Measurements from ENCODE around the gene SPATS2. TPM values are rescaled to one million over a fixed set of nuclear protein-coding genes. Genes with fewer than 3 reads are reported as not detected.

Gene SPATS2
- total RNA-seq, 1 donor from 2014 or later = 49.5 TPM

- Histone ChIP-seq H3K79me2 (ENCODE audit: low read depth) (peaks cover 75% of the 10 kb centered on the region), H3K4me3 (no peak overlapping the region), H3K4me1 (no peaks in the 10 kb centered on the region), H3K36me3 (no peaks in the 10 kb centered on the region), H3K27ac (no peak overlapping the region), H3K4me2 (no peak overlapping the region), H3K9me3 (ENCODE audit: low read depth) (no peaks in the 10 kb centered on the region), H3K27me3 (no peaks in the 10 kb centered on the region), H2AFZ (replicated peaks) (no peak overlapping the region), H3F3A (ENCODE audit: low read depth) (no peaks in the 10 kb centered on the region), H3K9ac (no peak overlapping the region), H4K20me1 (ENCODE audit: low read depth) (peaks cover 55% of the 10 kb centered on the region)
- Mint-ChIP-seq H3K27ac (no peak overlapping the region), H3K4me3 (no peak overlapping the region), H3K36me3 (peaks cover 3% of the 10 kb centered on the region), H3K4me1 (peaks cover 5% of the 10 kb centered on the region), H3K9me3 (no peaks in the 10 kb centered on the region), H3K27me3 (ENCODE audit: insufficient read depth, low read depth) (no peaks in the 10 kb centered on the region)
- DNase-seq (ENCODE audit: low spot score) = no peak
- TF ChIP-seq EZH2 (IDR thresholded peaks at IDR 0.05) (no peak), EZH2phosphoT487 (IDR thresholded peaks at IDR 0.05) (no peak), CTCF (IDR thresholded peaks at IDR 0.05) (no peak)
Observed at GRCh38 chr12:49403971-49404450, 36.7 kb downstream of the SPATS2 start.

- Histone ChIP-seq H3K36me3 (no peaks in the 10 kb centered on the region), H3K79me2 (ENCODE audit: low read depth) (peaks cover 71% of the 10 kb centered on the region), H3K4me2 (no peak overlapping the region), H2AFZ (replicated peaks) (no peak overlapping the region), H3K4me1 (no peaks in the 10 kb centered on the region), H3K9ac (no peak overlapping the region), H3K4me3 (no peak overlapping the region), H3K9me3 (ENCODE audit: low read depth) (no peaks in the 10 kb centered on the region), H4K20me1 (ENCODE audit: low read depth) (peaks cover 46% of the 10 kb centered on the region), H3F3A (ENCODE audit: low read depth) (no peaks in the 10 kb centered on the region), H3K27ac (no peak overlapping the region), H3K27me3 (no peaks in the 10 kb centered on the region)
- TF ChIP-seq EZH2 (IDR thresholded peaks at IDR 0.05) = no peak
- H3K4me1 Mint-ChIP-seq = peaks cover 5% of the 10 kb centered on the region
- peaks cover 5% of the 10 kb centered on the region for H3K36me3 Mint-ChIP-seq
- H3K9me3 Mint-ChIP-seq = no peaks in the 10 kb centered on the region
- H3K4me3 Mint-ChIP-seq = no peak overlapping the region
- no peaks in the 10 kb centered on the region for H3K27me3 Mint-ChIP-seq (ENCODE audit: insufficient read depth, low read depth)
- no peak overlapping the region for H3K27ac Mint-ChIP-seq
- DNase-seq (ENCODE audit: low spot score) = no peak
Observed at GRCh38 chr12:49404956-49405355, 37.7 kb downstream of the SPATS2 start.

GRCh38 chr12:49410818-49411217 lies 43.6 kb downstream of the SPATS2 start:
- H3K36me3 Mint-ChIP-seq = peaks cover 9% of the 10 kb centered on the region
- no peak overlapping the region for H3K27ac Mint-ChIP-seq
- Histone ChIP-seq H3K27ac (no peak overlapping the region), H3K9me3 (ENCODE audit: low read depth) (no peaks in the 10 kb centered on the region), H3K4me2 (no peak overlapping the region), H2AFZ (replicated peaks) (no peak overlapping the region), H3K4me1 (no peaks in the 10 kb centered on the region), H3K4me3 (no peak overlapping the region), H4K20me1 (ENCODE audit: low read depth) (peaks cover 30% of the 10 kb centered on the region), H3F3A (ENCODE audit: low read depth) (no peaks in the 10 kb centered on the region), H3K9ac (no peak overlapping the region), H3K27me3 (no peaks in the 10 kb centered on the region), H3K79me2 (ENCODE audit: low read depth) (peaks cover 37% of the 10 kb centered on the region), H3K36me3 (no peaks in the 10 kb centered on the region)
- DNase-seq (ENCODE audit: low spot score) = no peak
- H3K27me3 Mint-ChIP-seq (ENCODE audit: insufficient read depth, low read depth) = no peaks in the 10 kb centered on the region
- H3K4me3 Mint-ChIP-seq = no peak overlapping the region
- TF ChIP-seq EZH2phosphoT487 (IDR thresholded peaks at IDR 0.05) (no peak), CTCF (IDR thresholded peaks at IDR 0.05) (no peak), EZH2 (IDR thresholded peaks at IDR 0.05) (no peak)
- H3K4me1 Mint-ChIP-seq = peaks cover 2% of the 10 kb centered on the region
- peaks cover 2% of the 10 kb centered on the region for H3K9me3 Mint-ChIP-seq

- H3K4me1 Mint-ChIP-seq = peaks cover 2% of the 10 kb centered on the region
- Histone ChIP-seq H3K79me2 (ENCODE audit: low read depth) (peaks cover 28% of the 10 kb centered on the region), H4K20me1 (ENCODE audit: low read depth) (peaks cover 30% of the 10 kb centered on the region)
Observed at GRCh38 chr12:49413010-49413409, 45.7 kb downstream of the SPATS2 start.

More at GRCh38 chr12:49413010-49413409, 45.7 kb downstream of the SPATS2 start:
- no peak for TF ChIP-seq CTCF (IDR thresholded peaks at IDR 0.05)
- no peak for TF ChIP-seq EZH2phosphoT487 (IDR thresholded peaks at IDR 0.05)
- TF ChIP-seq EZH2 (IDR thresholded peaks at IDR 0.05) = no peak
- peaks cover 2% of the 10 kb centered on the region for H3K9me3 Mint-ChIP-seq
- H3K9ac ChIP-seq = no peak overlapping the region
- no peak overlapping the region for H3K4me2 ChIP-seq
- H3K36me3 Mint-ChIP-seq = peaks cover 9% of the 10 kb centered on the region
- no peak overlapping the region for H3K27ac Mint-ChIP-seq
- H3K27ac ChIP-seq = no peak overlapping the region
- H3K4me1 ChIP-seq = no peaks in the 10 kb centered on the region
- H3K27me3 ChIP-seq = no peaks in the 10 kb centered on the region
- no peak for DNase-seq (ENCODE audit: low spot score)
- no peaks in the 10 kb centered on the region for H3K36me3 ChIP-seq
- H3K9me3 ChIP-seq (ENCODE audit: low read depth) = no peaks in the 10 kb centered on the region
- H3K4me3 ChIP-seq = no peak overlapping the region
- H3K27me3 Mint-ChIP-seq (ENCODE audit: insufficient read depth, low read depth) = no peaks in the 10 kb centered on the region
- no peak overlapping the region for H3K4me3 Mint-ChIP-seq
- no peaks in the 10 kb centered on the region for H3F3A ChIP-seq (ENCODE audit: low read depth)
- H2AFZ ChIP-seq (replicated peaks) = no peak overlapping the region
